Measurements from ENCODE around the gene CCL1. TPM values are rescaled to one million over a fixed set of nuclear protein-coding genes. Genes with fewer than 3 reads are reported as not detected.

CCL1 gene
- total RNA-seq, 4 donors from 2014 or later = not detected

DNA sequence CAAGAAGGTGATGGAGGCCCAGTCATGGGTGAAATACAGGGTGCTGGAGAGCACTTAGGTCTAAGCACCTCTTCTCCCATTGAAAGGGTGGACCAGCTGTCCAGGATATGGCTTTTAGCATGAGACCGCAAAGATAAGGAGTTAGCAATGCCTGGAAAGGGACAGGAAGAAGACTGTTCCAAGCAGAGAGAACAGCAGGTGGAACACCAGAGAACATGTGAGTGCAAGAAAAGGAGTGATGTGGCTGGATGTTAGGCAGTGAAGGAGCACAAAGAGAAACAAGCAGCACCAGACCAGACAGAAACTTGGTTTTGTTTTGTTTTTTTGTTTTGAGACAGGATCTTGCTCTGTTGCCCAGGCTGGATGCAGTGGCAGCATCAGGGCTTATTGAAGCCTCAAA, 45.4 kb upstream of the CCL1 start:
- ATAC-seq = no peak
- Histone ChIP-seq H3K27ac (no peak overlapping the region), H3K9me3 (no peaks in the 10 kb centered on the region), H3K27me3 (peaks cover 48% of the 10 kb centered on the region), H3K4me1 (no peaks in the 10 kb centered on the region), H3K4me3 (no peak overlapping the region), H3K36me3 (no peaks in the 10 kb centered on the region)
- TF ChIP-seq, protein P1, sequence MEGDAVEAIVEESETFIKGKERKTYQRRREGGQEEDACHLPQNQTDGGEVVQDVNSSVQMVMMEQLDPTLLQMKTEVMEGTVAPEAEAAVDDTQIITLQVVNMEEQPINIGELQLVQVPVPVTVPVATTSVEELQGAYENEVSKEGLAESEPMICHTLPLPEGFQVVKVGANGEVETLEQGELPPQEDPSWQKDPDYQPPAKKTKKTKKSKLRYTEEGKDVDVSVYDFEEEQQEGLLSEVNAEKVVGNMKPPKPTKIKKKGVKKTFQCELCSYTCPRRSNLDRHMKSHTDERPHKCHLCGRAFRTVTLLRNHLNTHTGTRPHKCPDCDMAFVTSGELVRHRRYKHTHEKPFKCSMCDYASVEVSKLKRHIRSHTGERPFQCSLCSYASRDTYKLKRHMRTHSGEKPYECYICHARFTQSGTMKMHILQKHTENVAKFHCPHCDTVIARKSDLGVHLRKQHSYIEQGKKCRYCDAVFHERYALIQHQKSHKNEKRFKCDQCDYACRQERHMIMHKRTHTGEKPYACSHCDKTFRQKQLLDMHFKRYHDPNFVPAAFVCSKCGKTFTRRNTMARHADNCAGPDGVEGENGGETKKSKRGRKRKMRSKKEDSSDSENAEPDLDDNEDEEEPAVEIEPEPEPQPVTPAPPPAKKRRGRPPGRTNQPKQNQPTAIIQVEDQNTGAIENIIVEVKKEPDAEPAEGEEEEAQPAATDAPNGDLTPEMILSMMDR (IDR thresholded peaks at IDR 0.05) = no peak
- TF ChIP-seq POLR2A (IDR thresholded peaks at IDR 0.05) (no peak), POLR2AphosphoS5 (IDR thresholded peaks at IDR 0.05) (no peak), EP300 (IDR thresholded peaks at IDR 0.05) (no peak)
- 83 to 100% methylated on average over 1 of the region's 1 CpG for WGBS, 2 donors (ENCODE audit: low coverage in 1 of 2)

DNA sequence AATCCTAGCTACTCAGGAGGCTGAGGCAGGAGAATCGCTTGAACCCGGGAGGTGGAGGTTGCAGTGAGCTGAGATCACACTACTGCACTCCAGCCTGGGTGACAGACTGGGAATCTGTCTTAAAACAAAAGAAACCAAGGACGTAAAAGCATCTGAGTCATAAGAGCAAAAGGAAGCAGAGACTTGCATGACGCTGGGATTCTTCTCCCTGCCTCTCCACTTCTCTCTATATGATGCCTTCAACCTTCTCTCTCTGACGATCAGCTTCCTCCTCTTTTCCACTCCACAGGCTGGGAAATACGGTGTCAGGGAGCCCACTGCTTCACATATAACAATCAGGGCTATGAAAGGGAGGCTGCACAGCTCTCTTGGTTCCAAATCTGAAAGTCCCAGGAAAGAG, 43.2 kb upstream of the CCL1 start:
- Histone ChIP-seq H3K36me3 (no peaks in the 10 kb centered on the region), H3K4me1 (no peaks in the 10 kb centered on the region), H3K27ac (no peak overlapping the region), H3K27me3 (peaks cover 48% of the 10 kb centered on the region), H3K4me3 (no peak overlapping the region), H3K9me3 (no peaks in the 10 kb centered on the region)
- TF ChIP-seq EP300 (IDR thresholded peaks at IDR 0.05) (no peak), POLR2AphosphoS5 (IDR thresholded peaks at IDR 0.05) (no peak), POLR2A (IDR thresholded peaks at IDR 0.05) (no peak)
- TF ChIP-seq, protein P1 (IDR thresholded peaks at IDR 0.05) = no peak
- WGBS, 2 donors (ENCODE audit: low coverage in 1 of 2) = 68 to 92% methylated on average over 3 to 6 of the region's 6 CpGs
- no peak for ATAC-seq

DNA sequence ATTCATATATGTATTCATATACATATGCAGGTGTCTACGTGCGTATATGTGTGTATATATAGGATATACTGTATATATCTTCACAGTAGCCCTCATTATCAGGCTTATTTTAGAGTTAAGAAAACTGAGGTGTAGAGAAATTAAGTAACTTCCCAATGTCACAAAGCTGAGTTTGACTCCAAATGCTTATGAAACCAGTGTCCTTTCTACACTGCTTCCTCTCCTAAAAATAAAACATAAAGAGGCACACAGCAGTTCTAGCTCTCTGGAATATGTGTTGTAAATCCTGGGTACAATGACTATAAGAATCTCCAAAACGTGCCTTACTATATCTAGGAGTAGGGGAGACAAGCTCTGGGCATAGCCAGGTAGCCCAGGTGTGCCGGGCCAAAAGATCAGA, 40.0 kb upstream of the CCL1 start:
- TF ChIP-seq, protein P1 (IDR thresholded peaks at IDR 0.05) = no peak
- TF ChIP-seq POLR2A (IDR thresholded peaks at IDR 0.05) (no peak), POLR2AphosphoS5 (IDR thresholded peaks at IDR 0.05) (no peak), EP300 (IDR thresholded peaks at IDR 0.05) (no peak)
- Histone ChIP-seq H3K27me3 (peaks cover 22% of the 10 kb centered on the region), H3K4me1 (no peaks in the 10 kb centered on the region), H3K4me3 (no peak overlapping the region), H3K27ac (no peak overlapping the region), H3K36me3 (no peaks in the 10 kb centered on the region), H3K9me3 (no peaks in the 10 kb centered on the region)
- WGBS, 2 donors (ENCODE audit: low coverage in 1 of 2) = 52 to 90% methylated on average over 3 to 4 of the region's 4 CpGs
- no peak for ATAC-seq

DNA sequence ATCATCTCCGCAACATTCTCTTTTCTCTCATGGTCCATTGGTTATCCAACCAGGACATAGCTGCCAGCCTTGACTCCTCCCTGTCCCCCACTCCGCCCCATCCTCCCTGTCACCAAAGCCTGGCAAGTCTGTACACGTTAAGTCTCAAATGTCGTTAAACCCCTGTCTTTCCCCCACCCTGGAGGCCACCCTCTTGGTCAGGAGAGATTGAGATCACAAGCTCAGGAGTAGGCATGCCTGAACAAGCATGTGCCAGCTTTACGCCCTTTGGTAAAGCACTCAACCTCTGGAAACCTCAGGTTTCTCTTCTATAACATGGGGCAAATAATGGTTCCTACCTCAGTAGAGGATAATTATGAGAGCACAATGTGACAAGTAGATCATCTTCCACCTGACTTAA, 38.1 kb upstream of the CCL1 start:
- no peak for TF ChIP-seq EP300 (IDR thresholded peaks at IDR 0.05)
- TF ChIP-seq POLR2AphosphoS5 (IDR thresholded peaks at IDR 0.05) = no peak
- TF ChIP-seq, protein P1 (IDR thresholded peaks at IDR 0.05) = no peak
- no peak for TF ChIP-seq POLR2A (IDR thresholded peaks at IDR 0.05)
- no peaks in the 10 kb centered on the region for H3K9me3 ChIP-seq
- no peak for ATAC-seq
- WGBS, 2 donors (ENCODE audit: low coverage in 1 of 2) = 79 to 92% methylated on average over 4 to 5 of the region's 5 CpGs
- H3K36me3 ChIP-seq = no peaks in the 10 kb centered on the region
- H3K27ac ChIP-seq = no peak overlapping the region
- no peaks in the 10 kb centered on the region for H3K4me1 ChIP-seq
- no peak overlapping the region for H3K4me3 ChIP-seq
- peaks cover 14% of the 10 kb centered on the region for H3K27me3 ChIP-seq

DNA sequence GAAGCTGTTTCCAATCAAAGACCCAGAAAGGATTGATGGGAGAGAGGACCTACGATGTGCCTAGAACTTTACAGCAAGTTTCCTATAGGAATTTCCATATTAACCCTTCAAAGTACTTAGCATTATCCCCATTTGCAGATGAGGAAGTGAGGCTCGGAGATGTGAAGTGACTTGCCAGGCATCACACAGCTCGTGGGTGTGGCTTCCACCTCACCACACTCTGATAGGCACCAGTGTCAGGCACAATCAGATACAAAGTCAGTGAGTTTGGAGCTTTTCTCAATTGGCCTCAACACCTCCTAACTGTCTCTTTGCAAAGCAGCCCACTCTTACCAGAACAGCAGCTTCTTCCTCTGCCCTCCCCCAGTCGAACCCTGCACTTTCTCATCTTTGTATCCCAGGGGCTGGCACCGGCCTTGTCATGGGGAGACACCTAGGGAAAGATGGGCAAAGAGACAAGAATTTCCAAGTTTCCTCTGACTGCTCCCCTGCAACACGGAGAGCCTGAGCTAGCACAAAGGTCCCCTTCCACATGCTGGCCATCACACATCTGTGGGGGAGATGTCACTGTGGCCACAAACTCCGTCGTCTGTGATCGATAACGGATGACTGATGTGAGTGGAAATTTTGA, 37.4 kb upstream of the CCL1 start:
- Histone ChIP-seq H3K9me3 (no peaks in the 10 kb centered on the region), H3K4me3 (no peak overlapping the region), H3K4me1 (no peaks in the 10 kb centered on the region), H3K27ac (no peak overlapping the region), H3K27me3 (peaks cover 14% of the 10 kb centered on the region), H3K36me3 (no peaks in the 10 kb centered on the region)
- ATAC-seq = no peak
- TF ChIP-seq POLR2A (IDR thresholded peaks at IDR 0.05) (no peak), EP300 (IDR thresholded peaks at IDR 0.05) (no peak), POLR2AphosphoS5 (IDR thresholded peaks at IDR 0.05) (no peak)
- TF ChIP-seq, protein P1 (IDR thresholded peaks at IDR 0.05) = no peak
- 27 to 63% methylated on average over 3 to 10 of the region's 10 CpGs for WGBS, 2 donors (ENCODE audit: low coverage in 1 of 2)
